Colonic mucosa (tissue), 4 donors: Measurements from ENCODE around the gene ZC3H4. TPM values are rescaled to one million over a fixed set of nuclear protein-coding genes. Genes with fewer than 3 reads are reported as not detected.
A peak's percentile ranks its signal among the peaks of the same experiment; 100 is the strongest.

Experiments used
- DNase-seq: peaks from one replicate; pipeline ENCODE4 v3.0.0-alpha.2; 2020
- H3K27ac ChIP-seq: fragments of 200-600 bp; one replicate; pipeline ENCODE4 v1.8.0; 2021
- H3K27me3 ChIP-seq: fragments of 200-600 bp; one replicate; pipeline ENCODE4 v1.8.0; 2021
- H3K36me3 ChIP-seq: fragments of 200-600 bp; one replicate; pipeline ENCODE4 v1.8.0; 2021
- H3K4me1 ChIP-seq: fragments of 200-600 bp; one replicate; pipeline ENCODE4 v1.8.0; 2021; ENCODE audit warnings: mild to moderate bottlenecking
- H3K4me3 ChIP-seq: fragments of 200-600 bp; one replicate; pipeline ENCODE4 v1.8.0; 2021
- H3K9ac ChIP-seq, 2 donors: one replicate each; pipeline ENCODE4 v1.7.0; 2013; ENCODE audit warnings: control low read depth in 2 of 2, low read depth in 2 of 2, low read length in 2 of 2
- H3K9me3 ChIP-seq: fragments of 200-600 bp; one replicate; pipeline ENCODE4 v1.8.0; 2021
- CTCF ChIP-seq: fragments of 200-600 bp; IDR thresholded peaks from one replicate; pipeline ENCODE4 v1.8.0; 2022; ENCODE audit warnings: antibody characterized with exemption, mild to moderate bottlenecking
- intact Hi-C: fragments of 100-400 bp; cut with DNase I; formaldehyde crosslinking; loops from one replicate; pipeline ENCODE4 v1.14.1; 2022
- total RNA-seq, 2 donors: library from RNA; stranded (reverse); fragmentation: NEBNext Ultra II Directional in 1 of 2; extraction: Animal tissue kit (Norgen Biotek cat#: 25700) in 1 of 2; gene quantifications; one replicate each; pipeline ENCODE4 v1.2.1, GENCODE V29; 2021
- donor health status: healthy.
- donor health status: DM: no; HTN: no; CAD: no.
- donor health status: DM: no; HTN: no; CAD: no.

The ZC3H4 gene
- total RNA-seq, 2 donors from 2014 or later: 27.2 to 62.2 TPM

DNA sequence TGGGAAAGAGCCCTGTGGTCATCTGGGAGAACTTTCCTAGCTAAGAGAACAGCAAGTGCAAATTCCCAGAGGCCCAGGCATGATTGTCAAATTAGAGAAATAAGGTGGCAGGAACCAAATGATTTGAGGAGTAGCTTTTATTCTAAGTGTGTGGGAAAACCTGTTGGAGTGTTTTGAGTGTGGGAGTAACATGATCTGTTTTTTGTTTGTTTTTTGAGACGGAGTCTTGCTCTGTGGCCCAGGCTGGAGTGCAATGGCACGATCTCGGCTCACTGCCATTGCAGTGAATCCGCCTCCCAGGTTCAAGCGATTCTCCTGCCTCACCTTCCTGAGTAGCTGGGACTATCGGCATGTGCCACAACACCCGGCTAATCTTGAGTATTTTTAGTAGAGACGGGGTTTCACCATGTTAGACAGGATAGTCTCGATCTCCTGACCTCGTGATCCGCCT lies 19.5 kb upstream of the ZC3H4 start:
- intact Hi-C loops: no loop called here
- no peaks in the 10 kb centered on the region for H3K27me3 ChIP-seq
- no peak overlapping the region for H3K4me3 ChIP-seq
- H3K36me3 ChIP-seq: no peaks in the 10 kb centered on the region
- no peak for TF ChIP-seq CTCF
- no peak overlapping the region for H3K9ac ChIP-seq
- no peak overlapping the region for H3K27ac ChIP-seq
- H3K9me3 ChIP-seq: no peaks in the 10 kb centered on the region
- no peaks in the 10 kb centered on the region for H3K4me1 ChIP-seq
- DNase-seq: no peak

GRCh38 chr19:47132194-47132852 lies 18.7 kb upstream of the ZC3H4 start:
- Histone ChIP-seq H3K36me3 (no peaks in the 10 kb centered on the region), H3K27ac (no peak overlapping the region), H3K27me3 (no peaks in the 10 kb centered on the region), H3K4me1 (no peaks in the 10 kb centered on the region), H3K4me3 (no peak overlapping the region), H3K9ac (no peak overlapping the region), H3K9me3 (no peaks in the 10 kb centered on the region)
- no peak for TF ChIP-seq CTCF
- intact Hi-C loops: no loop called here
- no peak for DNase-seq

- no peaks in the 10 kb centered on the region for H3K9me3 ChIP-seq
- H3K4me3 ChIP-seq: peak within 1 kb of the TSS; percentile 53
- no peaks in the 10 kb centered on the region for H3K4me1 ChIP-seq
- H3K9ac ChIP-seq: peak within 1 kb of the TSS; percentile 77 to 96
- DNase-seq: peak; percentile 94
- peak within 1 kb of the TSS; percentile 75 for H3K27ac ChIP-seq
- peak; percentile 25 for TF ChIP-seq CTCF
- intact Hi-C loops: no loop called here
- H3K27me3 ChIP-seq: no peaks in the 10 kb centered on the region
- H3K36me3 ChIP-seq: no peaks in the 10 kb centered on the region
These were observed 17.1 kb upstream of the ZC3H4 start, which contains the start of gene SAE1 for GRCh38 chr19:47130589-47131227. Gene SAE1, plus strand, starts transcription at chr19:47130835. Its CDS starts 96 bp downstream, at chr19:47130931.

DNA sequence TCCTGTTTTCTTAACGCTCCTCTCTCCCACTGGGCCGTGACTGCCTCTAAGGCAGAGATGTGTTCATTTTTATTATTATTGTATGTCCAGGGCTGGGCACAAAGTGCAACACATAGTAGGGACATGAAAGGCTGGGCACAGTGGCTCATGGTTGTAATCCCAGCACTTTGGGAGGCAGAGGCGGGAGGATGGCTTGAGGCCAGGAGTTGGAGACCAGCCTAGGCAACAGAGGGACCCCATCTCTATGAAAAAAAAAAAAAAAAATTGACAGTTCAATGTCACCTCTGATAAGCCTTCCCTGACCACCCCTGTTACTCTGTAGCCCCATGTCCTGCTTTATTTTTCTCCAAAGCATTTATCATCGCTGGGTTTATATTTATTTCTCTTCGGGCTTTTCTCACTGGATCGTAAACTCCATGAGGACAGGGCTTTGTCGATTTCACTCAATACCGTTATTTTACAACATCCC lies 16.6 kb upstream of the ZC3H4 start:
- intact Hi-C loops: no loop called here
- H3K4me1 ChIP-seq: no peaks in the 10 kb centered on the region
- no peaks in the 10 kb centered on the region for H3K27me3 ChIP-seq
- H3K27ac ChIP-seq: peak overlapping the region; percentile 75
- no peak for DNase-seq
- no peaks in the 10 kb centered on the region for H3K36me3 ChIP-seq
- no peak overlapping the region for H3K9ac ChIP-seq
- TF ChIP-seq CTCF: no peak
- peak overlapping the region; percentile 53 for H3K4me3 ChIP-seq
- H3K9me3 ChIP-seq: no peaks in the 10 kb centered on the region

DNA sequence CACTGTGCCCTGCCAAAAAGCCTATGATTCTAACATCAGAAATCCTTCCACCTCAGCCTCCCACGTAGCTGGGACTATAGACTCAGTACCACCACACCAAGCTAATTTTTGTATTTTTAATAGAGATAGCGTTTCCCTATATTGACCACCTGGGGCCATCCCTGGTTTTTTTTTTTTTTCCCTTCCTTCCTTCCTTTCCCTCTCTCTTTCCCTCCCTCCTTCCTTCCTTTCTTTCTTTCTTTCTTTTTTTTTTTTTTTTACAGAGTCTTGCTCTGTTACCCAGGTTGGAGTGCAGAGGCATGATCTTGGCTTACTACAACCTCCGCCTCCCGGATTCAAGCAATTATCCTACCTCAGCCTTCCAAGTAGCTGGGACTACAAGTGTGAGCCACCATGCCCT lies 16.0 kb upstream of the ZC3H4 start:
- intact Hi-C loops: loop anchor here (10.0 kb wide), 1 partner anchor 95 kb away; no protein-coding TSS in a partner anchor
- H3K4me1 ChIP-seq: no peaks in the 10 kb centered on the region
- no peaks in the 10 kb centered on the region for H3K27me3 ChIP-seq

More for the DNA sequence above, 16.0 kb upstream of the ZC3H4 start:
- TF ChIP-seq CTCF: no peak
- no peaks in the 10 kb centered on the region for H3K36me3 ChIP-seq
- no peak overlapping the region for H3K9ac ChIP-seq
- H3K9me3 ChIP-seq: no peaks in the 10 kb centered on the region
- H3K4me3 ChIP-seq: no peak overlapping the region
- no peak for DNase-seq
- no peak overlapping the region for H3K27ac ChIP-seq
